Fibroblast of villous mesenchyme (primary cell): Measurements from ENCODE around the gene GAL. TPM values are rescaled to one million over a fixed set of nuclear protein-coding genes. Genes with fewer than 3 reads are reported as not detected.

ENCODE experiments used
- DNase-seq: peaks from one replicate; pipeline ENCODE4 v3.0.0-alpha.2; 2010; ENCODE audit warnings: low read depth
- H3K4me3 ChIP-seq: 2 replicates; pipeline ENCODE4 v1.5.1; 2011; ENCODE audit warnings: low read depth, mild to moderate bottlenecking, low read length
- total RNA-seq: library from RNA; depleted of rRNA; stranded (reverse); fragments of >200 nt; gene quantifications from 2 replicates; pipeline ENCODE4 v1.2.3, GENCODE V29; 2012
- TF ChIP-seq, protein P1 (sequence below): IDR thresholded peaks from 2 replicates; pipeline ENCODE4 v1.5.1; 2012; ENCODE audit warnings: low read depth, mild to moderate bottlenecking, low read length; ENCODE audit not compliant: insufficient read depth

The GAL gene
- total RNA-seq, 1 donor = not detected

GRCh38 chr11:68682531-68682961 is 1.8 kb upstream of the GAL start:
- TF ChIP-seq, protein P1, sequence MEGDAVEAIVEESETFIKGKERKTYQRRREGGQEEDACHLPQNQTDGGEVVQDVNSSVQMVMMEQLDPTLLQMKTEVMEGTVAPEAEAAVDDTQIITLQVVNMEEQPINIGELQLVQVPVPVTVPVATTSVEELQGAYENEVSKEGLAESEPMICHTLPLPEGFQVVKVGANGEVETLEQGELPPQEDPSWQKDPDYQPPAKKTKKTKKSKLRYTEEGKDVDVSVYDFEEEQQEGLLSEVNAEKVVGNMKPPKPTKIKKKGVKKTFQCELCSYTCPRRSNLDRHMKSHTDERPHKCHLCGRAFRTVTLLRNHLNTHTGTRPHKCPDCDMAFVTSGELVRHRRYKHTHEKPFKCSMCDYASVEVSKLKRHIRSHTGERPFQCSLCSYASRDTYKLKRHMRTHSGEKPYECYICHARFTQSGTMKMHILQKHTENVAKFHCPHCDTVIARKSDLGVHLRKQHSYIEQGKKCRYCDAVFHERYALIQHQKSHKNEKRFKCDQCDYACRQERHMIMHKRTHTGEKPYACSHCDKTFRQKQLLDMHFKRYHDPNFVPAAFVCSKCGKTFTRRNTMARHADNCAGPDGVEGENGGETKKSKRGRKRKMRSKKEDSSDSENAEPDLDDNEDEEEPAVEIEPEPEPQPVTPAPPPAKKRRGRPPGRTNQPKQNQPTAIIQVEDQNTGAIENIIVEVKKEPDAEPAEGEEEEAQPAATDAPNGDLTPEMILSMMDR = no peak
- H3K4me3 ChIP-seq = no peak overlapping the region
- no peak for DNase-seq

- TF ChIP-seq, protein P1 = no peak
- no peak overlapping the region for H3K4me3 ChIP-seq
- DNase-seq = no peak
Observed at GRCh38 chr11:68683121-68683520, 1.2 kb upstream of the GAL start.

DNA sequence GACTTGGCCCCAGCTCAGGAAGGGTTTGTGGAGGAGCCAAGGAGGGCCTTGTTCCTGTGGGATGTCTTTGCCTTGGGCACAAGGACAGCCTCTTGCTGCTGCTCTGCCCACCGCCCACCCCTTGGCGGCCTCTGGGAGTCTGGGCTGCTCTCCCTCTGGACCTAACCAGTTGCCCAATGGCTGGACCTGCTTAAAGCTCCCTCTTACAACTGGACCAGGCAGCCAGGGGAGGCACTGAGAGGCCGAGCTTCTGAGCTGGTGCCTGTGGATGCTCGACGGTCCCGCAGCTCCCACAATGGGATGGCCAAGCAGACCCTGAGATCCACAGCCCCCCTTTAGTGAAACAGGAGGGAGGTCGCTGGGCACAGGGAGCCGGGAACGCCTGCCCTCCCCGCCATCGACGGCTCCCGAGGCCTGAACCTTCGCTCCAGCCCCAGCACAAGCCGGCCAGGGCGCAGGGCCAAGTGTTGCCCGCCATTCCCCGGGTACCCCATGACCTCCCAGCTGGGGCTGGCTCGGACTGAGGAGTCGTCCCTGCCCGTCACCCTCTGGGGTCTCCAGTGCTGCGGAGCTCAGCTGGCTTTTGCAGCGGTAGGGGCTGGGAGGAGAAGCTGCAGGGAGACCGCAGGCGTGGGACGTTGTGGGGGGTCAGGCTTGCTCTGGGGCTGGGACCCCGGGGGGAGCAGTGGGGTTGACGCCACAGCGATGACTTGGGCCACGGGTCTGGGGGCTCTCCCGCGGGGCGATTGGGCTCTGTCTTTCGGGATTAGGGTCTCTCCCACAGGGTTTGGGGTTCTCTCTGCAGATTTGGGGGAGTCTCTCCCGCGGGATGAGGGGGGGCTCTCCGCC is 584 bp upstream of the GAL start:
- TF ChIP-seq, protein P1 = no peak
- no peak for DNase-seq
- H3K4me3 ChIP-seq = peak overlapping the region; percentile 23

DNA sequence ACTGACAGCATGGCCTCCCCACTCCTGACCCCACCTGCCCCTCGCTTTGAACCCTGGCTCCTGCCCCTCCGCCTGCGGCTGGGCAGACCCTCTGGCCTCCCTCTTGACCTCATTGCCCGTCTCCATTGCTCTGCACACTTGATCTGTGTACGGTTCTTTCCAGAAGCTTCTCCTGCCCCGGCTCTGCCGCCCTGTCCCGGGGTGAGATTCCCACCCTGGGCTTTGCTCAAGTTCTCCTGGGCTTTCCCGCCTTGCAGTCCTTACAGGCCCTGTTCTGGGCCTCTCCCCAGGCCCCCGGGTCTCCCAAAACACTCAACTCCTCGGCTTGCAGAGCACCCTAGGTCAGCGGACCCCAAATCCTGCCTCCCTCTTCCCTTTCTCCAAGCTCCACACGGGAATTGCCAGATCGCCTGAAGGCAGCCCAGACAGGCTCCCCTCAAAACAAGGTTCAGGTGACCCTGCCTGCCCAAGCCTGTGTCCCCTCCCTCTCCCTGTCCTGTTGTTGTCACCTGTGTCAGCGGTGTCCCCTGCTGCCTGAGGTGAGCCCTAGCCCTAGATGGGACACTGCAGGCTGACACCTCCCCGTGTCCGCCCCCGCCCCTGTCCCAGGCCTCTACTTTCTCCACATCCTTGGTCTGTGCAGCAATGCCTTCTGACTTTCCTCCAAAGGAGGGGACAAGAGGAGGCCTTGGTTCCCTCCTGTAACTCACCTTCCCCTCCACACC is 1.5 kb downstream of the GAL start:
- no peak for DNase-seq
- TF ChIP-seq, protein P1 = no peak
- no peak overlapping the region for H3K4me3 ChIP-seq

DNA sequence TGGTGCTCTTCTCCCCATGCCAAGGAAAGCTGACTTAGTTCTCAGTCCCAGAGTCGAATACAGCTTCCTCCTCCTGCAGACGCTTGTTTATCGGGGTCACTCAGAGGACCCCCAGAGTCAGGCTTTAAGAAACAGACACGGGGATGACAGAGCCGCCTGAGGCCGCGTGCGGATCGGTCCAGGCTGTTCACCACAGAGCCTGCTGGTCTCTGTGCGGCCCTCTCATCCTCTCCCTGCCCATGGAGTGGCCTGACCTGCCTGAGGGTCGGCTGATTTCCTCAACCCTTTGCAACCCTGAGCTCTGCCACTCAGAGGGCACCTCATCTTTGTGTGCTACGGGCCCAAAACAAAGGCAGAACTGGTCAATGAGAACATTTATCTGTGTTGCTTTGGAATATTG is 2.1 kb downstream of the GAL start:
- H3K4me3 ChIP-seq = no peak overlapping the region
- no peak for DNase-seq
- TF ChIP-seq, protein P1 = no peak

DNA sequence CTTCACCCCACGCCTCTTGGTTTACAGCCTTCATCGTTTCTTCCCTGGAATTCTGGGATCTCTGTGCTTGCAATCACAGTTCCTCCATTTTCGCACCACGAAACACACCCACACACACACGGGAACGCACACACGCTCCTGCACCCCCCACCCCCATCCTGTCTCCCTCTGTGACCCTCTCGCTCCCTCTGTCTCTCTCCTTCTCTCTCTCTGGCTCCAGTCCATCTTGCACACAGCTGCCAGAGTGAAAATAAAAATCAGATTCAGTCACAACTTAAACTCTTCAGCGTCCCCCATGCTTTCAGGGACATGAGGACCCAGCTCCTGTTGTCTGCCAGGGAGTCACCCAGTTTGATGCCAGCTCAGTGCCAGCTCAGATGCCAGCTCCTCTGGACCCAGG is 3.0 kb downstream of the GAL start:
- DNase-seq = no peak
- TF ChIP-seq, protein P1 = no peak
- H3K4me3 ChIP-seq = no peak overlapping the region
